Prostate gland (tissue), 2 donors: Measurements from ENCODE around the gene ZNF827. TPM values are rescaled to one million over a fixed set of nuclear protein-coding genes. Genes with fewer than 3 reads are reported as not detected.

Source experiments
- DNase-seq: peaks from one replicate; pipeline ENCODE4 v3.0.0-alpha.2; 2019; ENCODE audit warnings: low spot score
- H3K27ac ChIP-seq, 2 donors: fragments of 200-600 bp; sonication (generic); 2 replicates each; pipeline ENCODE4 v1.5.1; 2017 to 2019
- H3K27me3 ChIP-seq: fragments of 200-600 bp; sonication (generic); replicated peaks from 2 replicates; pipeline ENCODE4 v1.5.1; 2019; ENCODE audit not compliant: insufficient read depth
- H3K36me3 ChIP-seq, 2 donors: fragments of 200-600 bp; sonication (generic); 1 replicate in 1 of 2; 2 replicates in 1 of 2; pipeline versions ENCODE4 v1.5.1 to v1.8.1; 2017 to 2019
- H3K4me1 ChIP-seq: fragments of 200-600 bp; sonication (generic); replicated peaks from 2 replicates; pipeline ENCODE4 v1.5.1; 2019
- H3K4me3 ChIP-seq, 2 donors: fragments of 200-600 bp; sonication (generic); 2 replicates each; pipeline ENCODE4 v1.5.1; 2017 to 2019
- H3K9me3 ChIP-seq: fragments of 200-600 bp; sonication (generic); 2 replicates; pipeline ENCODE4 v1.5.1; 2017
- CTCF ChIP-seq, 4 experiments: fragments of 200-600 bp in 2 of 4; fragments of 450-650 bp in 2 of 4; sonication (generic) in 2 of 4; IDR thresholded peaks; 1 replicate in 3 of 4; 2 replicates in 1 of 4; pipeline ENCODE4 v1.5.1; 2016 to 2019; ENCODE audit warnings: antibody characterized with exemption in 4 of 4, mild to moderate bottlenecking in 2 of 4, moderate library complexity in 2 of 4
- POLR2A ChIP-seq: fragments of 450-650 bp; IDR thresholded peaks from one replicate; pipeline ENCODE4 v1.6.1; 2016; ENCODE audit warnings: antibody characterized with exemption, mild to moderate bottlenecking
- POLR2AphosphoS5 ChIP-seq: sonication (generic); formaldehyde crosslinking; IDR thresholded peaks from one replicate; pipeline ENCODE4 v1.6.1; 2017; ENCODE audit warnings: antibody characterized with exemption
- WGBS: methylation state at CpG from one replicate; pipeline ENCODE4 v1.1.5; 2018; 5-methylcytosine and 5-hydroxymethylcytosine counted together
- intact Hi-C: fragments of 100-400 bp; cut with DNase I; formaldehyde crosslinking; loops from one replicate; pipeline ENCODE4 v1.14.2; 2022
- total RNA-seq, 2 donors: library from RNA; depleted of rRNA; stranded (reverse); fragments of >200 nt; gene quantifications; one replicate each; pipeline ENCODE4 v1.1.0, GENCODE V29; 2016

ZNF827 gene
- total RNA-seq, 2 donors from 2014 or later, result 221 to 286 TPM

GRCh38 chr4:145860446-145860845, 78.2 kb downstream of the ZNF827 start:
- Histone ChIP-seq H3K9me3 (no peaks in the 10 kb centered on the region), H3K27ac (no peak overlapping the region)

GRCh38 chr4:145859926-145860325, 78.7 kb downstream of the ZNF827 start:
- H3K9me3 ChIP-seq, result no peaks in the 10 kb centered on the region
- H3K4me1 ChIP-seq, result no peaks in the 10 kb centered on the region
- WGBS, result 57% methylated on average over 3 of the region's 3 CpGs
- no peak overlapping the region for H3K27ac ChIP-seq
- intact Hi-C loops, result no loop called here
- no peak overlapping the region for H3K4me3 ChIP-seq
- H3K27me3 ChIP-seq, result no peaks in the 10 kb centered on the region
- DNase-seq, result no peak
- TF ChIP-seq POLR2AphosphoS5, result no peak
- no peak for TF ChIP-seq POLR2A
- no peak for TF ChIP-seq CTCF (IDR thresholded peaks at IDR 0.05)
- no peaks in the 10 kb centered on the region for H3K36me3 ChIP-seq

More at GRCh38 chr4:145860446-145860845, 78.2 kb downstream of the ZNF827 start:
- Histone ChIP-seq H3K36me3 (no peaks in the 10 kb centered on the region), H3K4me1 (no peaks in the 10 kb centered on the region), H3K27me3 (no peaks in the 10 kb centered on the region), H3K4me3 (no peak overlapping the region)
- TF ChIP-seq POLR2A, result no peak
- no peak for TF ChIP-seq POLR2AphosphoS5
- no peak for TF ChIP-seq CTCF (IDR thresholded peaks at IDR 0.05)
- 68% methylated on average over 5 of the region's 5 CpGs for WGBS
- intact Hi-C loops, result no loop called here
- no peak for DNase-seq

GRCh38 chr4:145859426-145859825, 79.2 kb downstream of the ZNF827 start:
- no peaks in the 10 kb centered on the region for H3K4me1 ChIP-seq

GRCh38 chr4:145852256-145852839, 86.3 kb downstream of the ZNF827 start:
- Histone ChIP-seq H3K36me3 (no peaks in the 10 kb centered on the region), H3K27me3 (no peaks in the 10 kb centered on the region), H3K4me1 (no peaks in the 10 kb centered on the region), H3K4me3 (no peak overlapping the region), H3K27ac (no peak overlapping the region), H3K9me3 (no peaks in the 10 kb centered on the region)
- 68% methylated on average over 3 of the region's 3 CpGs for WGBS
- no peak for DNase-seq
- intact Hi-C loops, result no loop called here
- TF ChIP-seq CTCF (IDR thresholded peaks at IDR 0.05) (no peak), POLR2A (no peak), POLR2AphosphoS5 (no peak)

More at GRCh38 chr4:145859426-145859825, 79.2 kb downstream of the ZNF827 start:
- Histone ChIP-seq H3K27me3 (no peaks in the 10 kb centered on the region), H3K9me3 (no peaks in the 10 kb centered on the region), H3K27ac (no peak overlapping the region), H3K36me3 (no peaks in the 10 kb centered on the region), H3K4me3 (no peak overlapping the region)
- TF ChIP-seq POLR2A, result no peak
- TF ChIP-seq POLR2AphosphoS5, result no peak
- no peak for TF ChIP-seq CTCF (IDR thresholded peaks at IDR 0.05)
- intact Hi-C loops, result no loop called here
- 92% methylated on average over 8 of the region's 8 CpGs for WGBS
- no peak for DNase-seq

- Histone ChIP-seq H3K36me3 (no peaks in the 10 kb centered on the region), H3K4me1 (no peaks in the 10 kb centered on the region), H3K4me3 (no peak overlapping the region), H3K9me3 (no peaks in the 10 kb centered on the region), H3K27me3 (no peaks in the 10 kb centered on the region), H3K27ac (no peak overlapping the region)
- DNase-seq, result no peak
- 25% methylated on average over 2 of the region's 2 CpGs for WGBS
- TF ChIP-seq CTCF (IDR thresholded peaks at IDR 0.05) (no peak), POLR2A (no peak), POLR2AphosphoS5 (no peak)
- intact Hi-C loops, result no loop called here
Measured at GRCh38 chr4:145851511-145852201, 87.0 kb downstream of the ZNF827 start.
